GM12878 (cell line): ENCODE results near the gene DNAH17.

ENCODE experiments used
- CHD4 ChIP-seq: fragments of 200-600 bp; sonication (generic); IDR thresholded peaks from 2 replicates; pipeline ENCODE4 v1.6.1; 2016; ENCODE audit warnings: mild to moderate bottlenecking
- EED ChIP-seq: sonication (generic); IDR thresholded peaks from 2 replicates; pipeline ENCODE4 v1.6.1; 2016; ENCODE audit warnings: antibody characterized with exemption, low read depth
- HDAC6 ChIP-seq: fragments of 200-600 bp; sonication (generic); IDR thresholded peaks from one replicate; pipeline ENCODE4 v1.8.0; 2017; ENCODE audit warnings: antibody characterized with exemption; ENCODE audit not compliant: unreplicated experiment
- NFYA ChIP-seq: IDR thresholded peaks from 2 replicates; pipeline ENCODE4 v1.6.1; 2011; ENCODE audit warnings: low read depth, mild to moderate bottlenecking, low read length, improper control_type of control experiment, borderline replicate concordance
- RCOR1 ChIP-seq: conservative IDR thresholded peaks from 2 replicates; pipeline ENCODE4 v1.6.1; 2012; ENCODE audit warnings: low read depth, low read length, improper control_type of control experiment
- SP1 ChIP-seq: IDR thresholded peaks from one replicate; pipeline ENCODE4 v1.6.1; 2011; ENCODE audit warnings: low read depth, low read length
- SREBF1 ChIP-seq: IDR thresholded peaks from 2 replicates; pipeline ENCODE4 v1.6.1; 2012; ENCODE audit warnings: mild to moderate bottlenecking, low read length
- YY1 ChIP-seq: IDR thresholded peaks from 2 replicates; pipeline ENCODE4 v1.6.1; 2011; ENCODE audit warnings: low read depth, mild to moderate bottlenecking, low read length
- TF ChIP-seq, protein P1 (sequence below): IDR thresholded peaks from 2 replicates; pipeline ENCODE4 v1.6.1; 2012; ENCODE audit warnings: mild to moderate bottlenecking, low read depth, low read length
- TF ChIP-seq, protein P2 (sequence below), 3 experiments: IDR thresholded peaks in 2 of 3; conservative IDR thresholded peaks in 1 of 3; 2 replicates each; pipeline ENCODE4 v1.5.1; 2011; ENCODE audit warnings: low read depth in 3 of 3, low read length in 3 of 3, mild to moderate bottlenecking in 3 of 3, control low read depth in 2 of 3, moderate library complexity in 2 of 3, inconsistent platforms in 1 of 3, mixed read lengths in 1 of 3; ENCODE audit not compliant: control insufficient read depth in 2 of 3, insufficient read depth in 1 of 3; ENCODE audit errors: extremely low read depth in 1 of 3
- TF ChIP-seq, protein P3 (sequence below): fragments of 450-650 bp; IDR thresholded peaks from 2 replicates; pipeline ENCODE4 v1.6.1; 2016; ENCODE audit warnings: mild to moderate bottlenecking

DNA sequence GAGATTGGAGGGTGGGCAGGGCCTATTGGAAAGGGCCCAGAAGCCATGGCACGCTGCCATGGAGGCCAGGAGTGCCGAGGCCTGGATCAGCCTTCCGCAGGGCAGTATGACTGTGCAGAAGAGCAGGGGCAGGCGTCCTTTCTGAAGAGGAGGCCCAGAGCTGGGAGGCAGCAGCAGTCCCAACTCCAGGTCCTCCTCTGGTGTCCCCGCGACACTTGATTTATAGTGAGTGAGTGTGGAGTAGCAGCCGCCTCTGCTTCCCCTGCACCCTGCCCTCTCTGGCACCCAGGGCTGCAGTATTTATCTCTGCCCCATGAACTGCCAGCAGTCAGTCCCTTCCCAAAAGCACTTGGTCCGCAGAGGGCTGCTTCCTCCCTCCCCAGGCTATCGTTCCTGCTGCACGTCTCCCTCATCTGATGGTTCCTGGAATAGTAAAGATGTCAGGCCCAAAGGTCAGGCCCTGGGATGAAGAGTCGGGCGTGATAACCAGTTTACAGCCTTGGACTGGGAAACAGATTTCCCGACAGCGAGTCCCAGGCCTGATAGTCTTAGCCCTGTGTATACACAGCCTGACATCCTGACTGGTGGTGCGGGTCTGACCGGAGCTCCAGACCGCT, 165.8 kb downstream of the DNAH17 start:
- no peak for TF ChIP-seq RCOR1
- TF ChIP-seq, protein P1, sequence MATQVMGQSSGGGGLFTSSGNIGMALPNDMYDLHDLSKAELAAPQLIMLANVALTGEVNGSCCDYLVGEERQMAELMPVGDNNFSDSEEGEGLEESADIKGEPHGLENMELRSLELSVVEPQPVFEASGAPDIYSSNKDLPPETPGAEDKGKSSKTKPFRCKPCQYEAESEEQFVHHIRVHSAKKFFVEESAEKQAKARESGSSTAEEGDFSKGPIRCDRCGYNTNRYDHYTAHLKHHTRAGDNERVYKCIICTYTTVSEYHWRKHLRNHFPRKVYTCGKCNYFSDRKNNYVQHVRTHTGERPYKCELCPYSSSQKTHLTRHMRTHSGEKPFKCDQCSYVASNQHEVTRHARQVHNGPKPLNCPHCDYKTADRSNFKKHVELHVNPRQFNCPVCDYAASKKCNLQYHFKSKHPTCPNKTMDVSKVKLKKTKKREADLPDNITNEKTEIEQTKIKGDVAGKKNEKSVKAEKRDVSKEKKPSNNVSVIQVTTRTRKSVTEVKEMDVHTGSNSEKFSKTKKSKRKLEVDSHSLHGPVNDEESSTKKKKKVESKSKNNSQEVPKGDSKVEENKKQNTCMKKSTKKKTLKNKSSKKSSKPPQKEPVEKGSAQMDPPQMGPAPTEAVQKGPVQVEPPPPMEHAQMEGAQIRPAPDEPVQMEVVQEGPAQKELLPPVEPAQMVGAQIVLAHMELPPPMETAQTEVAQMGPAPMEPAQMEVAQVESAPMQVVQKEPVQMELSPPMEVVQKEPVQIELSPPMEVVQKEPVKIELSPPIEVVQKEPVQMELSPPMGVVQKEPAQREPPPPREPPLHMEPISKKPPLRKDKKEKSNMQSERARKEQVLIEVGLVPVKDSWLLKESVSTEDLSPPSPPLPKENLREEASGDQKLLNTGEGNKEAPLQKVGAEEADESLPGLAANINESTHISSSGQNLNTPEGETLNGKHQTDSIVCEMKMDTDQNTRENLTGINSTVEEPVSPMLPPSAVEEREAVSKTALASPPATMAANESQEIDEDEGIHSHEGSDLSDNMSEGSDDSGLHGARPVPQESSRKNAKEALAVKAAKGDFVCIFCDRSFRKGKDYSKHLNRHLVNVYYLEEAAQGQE: no peak
- no peak for TF ChIP-seq EED
- no peak for TF ChIP-seq SP1
- TF ChIP-seq NFYA: no peak
- TF ChIP-seq, protein P2, sequence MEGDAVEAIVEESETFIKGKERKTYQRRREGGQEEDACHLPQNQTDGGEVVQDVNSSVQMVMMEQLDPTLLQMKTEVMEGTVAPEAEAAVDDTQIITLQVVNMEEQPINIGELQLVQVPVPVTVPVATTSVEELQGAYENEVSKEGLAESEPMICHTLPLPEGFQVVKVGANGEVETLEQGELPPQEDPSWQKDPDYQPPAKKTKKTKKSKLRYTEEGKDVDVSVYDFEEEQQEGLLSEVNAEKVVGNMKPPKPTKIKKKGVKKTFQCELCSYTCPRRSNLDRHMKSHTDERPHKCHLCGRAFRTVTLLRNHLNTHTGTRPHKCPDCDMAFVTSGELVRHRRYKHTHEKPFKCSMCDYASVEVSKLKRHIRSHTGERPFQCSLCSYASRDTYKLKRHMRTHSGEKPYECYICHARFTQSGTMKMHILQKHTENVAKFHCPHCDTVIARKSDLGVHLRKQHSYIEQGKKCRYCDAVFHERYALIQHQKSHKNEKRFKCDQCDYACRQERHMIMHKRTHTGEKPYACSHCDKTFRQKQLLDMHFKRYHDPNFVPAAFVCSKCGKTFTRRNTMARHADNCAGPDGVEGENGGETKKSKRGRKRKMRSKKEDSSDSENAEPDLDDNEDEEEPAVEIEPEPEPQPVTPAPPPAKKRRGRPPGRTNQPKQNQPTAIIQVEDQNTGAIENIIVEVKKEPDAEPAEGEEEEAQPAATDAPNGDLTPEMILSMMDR (IDR thresholded peaks at IDR 0.05 in 2 of 3, conservative IDR thresholded peaks at IDR 0.05 in 1 of 3; ENCODE audit: control insufficient read depth in 2 of 3, extremely low read depth in 1 of 3, insufficient read depth in 1 of 3, low read depth in 3 of 3, low read length in 3 of 3): no peak
- no peak for TF ChIP-seq YY1
- no peak for TF ChIP-seq SREBF1
- no peak for TF ChIP-seq HDAC6
- TF ChIP-seq CHD4: no peak
- TF ChIP-seq, protein P3, sequence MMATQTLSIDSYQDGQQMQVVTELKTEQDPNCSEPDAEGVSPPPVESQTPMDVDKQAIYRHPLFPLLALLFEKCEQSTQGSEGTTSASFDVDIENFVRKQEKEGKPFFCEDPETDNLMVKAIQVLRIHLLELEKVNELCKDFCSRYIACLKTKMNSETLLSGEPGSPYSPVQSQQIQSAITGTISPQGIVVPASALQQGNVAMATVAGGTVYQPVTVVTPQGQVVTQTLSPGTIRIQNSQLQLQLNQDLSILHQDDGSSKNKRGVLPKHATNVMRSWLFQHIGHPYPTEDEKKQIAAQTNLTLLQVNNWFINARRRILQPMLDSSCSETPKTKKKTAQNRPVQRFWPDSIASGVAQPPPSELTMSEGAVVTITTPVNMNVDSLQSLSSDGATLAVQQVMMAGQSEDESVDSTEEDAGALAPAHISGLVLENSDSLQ: no peak
